NOMO-1 treated with DMSO at 0.1 percent for 48 hours (cell line): ENCODE results near the gene A4GALT.
"Not testable (repeated sequence)": the region's sequence is repeated elsewhere in the genome, so short reads cannot be mapped to it uniquely, and the experiment has no call there.

Experiments
- DNase-seq: peaks from one replicate; lab custom pipeline; 2025; ENCODE audit not compliant: unreplicated experiment; lab: John Stamatoyannopoulos, UW

Gene A4GALT

GRCh38 chr22:42720263-42721044 is at the start of gene A4GALT:
Gene A4GALT (minus strand): TSS chr22:42720870. CDS start chr22:42693951, 26,919 bp downstream.
- DNase-seq, result no peak

- DNase-seq, result no peak
These were observed 49.7 kb upstream of the A4GALT start for GRCh38 chr22:42770448-42770726.

- DNase-seq, result peak; percentile 45
These were observed 49.1 kb upstream of the A4GALT start for GRCh38 chr22:42769574-42770447.

- DNase-seq, result no peak
These were observed 48.5 kb upstream of the A4GALT start for GRCh38 chr22:42769238-42769573.

GRCh38 chr22:42768385-42769035 is 47.8 kb upstream of the A4GALT start:
- DNase-seq, result no peak

- DNase-seq, result no peak
These were observed 46.2 kb upstream of the A4GALT start for GRCh38 chr22:42766860-42767259.

- no peak for DNase-seq
These were observed 44.3 kb upstream of the A4GALT start for GRCh38 chr22:42764895-42765363.

- no peak for DNase-seq
These were observed 43.4 kb upstream of the A4GALT start for GRCh38 chr22:42763965-42764480.

GRCh38 chr22:42760806-42761565 is 40.3 kb upstream of the A4GALT start:
- DNase-seq, result no peak

GRCh38 chr22:42758931-42759629 is 38.4 kb upstream of the A4GALT start:
- DNase-seq, result no peak

GRCh38 chr22:42755553-42755952 is 34.9 kb upstream of the A4GALT start:
- DNase-seq, result not testable (repeated sequence)

GRCh38 chr22:42755121-42755520 is 34.5 kb upstream of the A4GALT start:
- DNase-seq, result not testable (repeated sequence)

- no peak for DNase-seq
These were observed 34.0 kb upstream of the A4GALT start for GRCh38 chr22:42754658-42755057.

GRCh38 chr22:42752912-42753311 is 32.2 kb upstream of the A4GALT start:
- DNase-seq, result no peak

- no peak for DNase-seq
These were observed 31.6 kb upstream of the A4GALT start for GRCh38 chr22:42752230-42752746.

GRCh38 chr22:42750421-42750820 is 29.8 kb upstream of the A4GALT start:
- DNase-seq, result not testable (repeated sequence)

GRCh38 chr22:42747701-42748513 is 27.2 kb upstream of the A4GALT start:
- no peak for DNase-seq

GRCh38 chr22:42745118-42745517 is 24.4 kb upstream of the A4GALT start:
- no peak for DNase-seq

GRCh38 chr22:42743501-42743991 is 22.9 kb upstream of the A4GALT start:
- no peak for DNase-seq
